GM12878 (cell line): ENCODE data around the gene SKIL. TPM values are rescaled to one million over a fixed set of nuclear protein-coding genes. Genes with fewer than 3 reads are reported as not detected.

ENCODE experiments used
- ATAC-seq: fragments of 200-7000 bp; cut with Tn5 transposase; 3 replicates; pipeline ENCODE4 v1.9.1; 2020; ENCODE audit warnings: mild to moderate bottlenecking, moderate library complexity
- BruUV-seq: library from RNA; stranded (reverse); fragments of 400-500 nt; replicated peaks from 2 replicates; lab custom pipeline; 2021; lab: Mats Ljungman, UMichigan
- CTCF ChIA-PET: fragments of 300-600 bp; sonication (Branson Sonifier 250); formaldehyde crosslinking; extraction: SDS; loops from one replicate; lab custom pipeline; 2021; ENCODE audit warnings: inconsistent platforms; lab: Yijun Ruan, JAX
- POLR2A ChIA-PET: fragments of 350-600 bp; formaldehyde crosslinking; extraction: SDS; loops from one replicate; lab custom pipeline; 2021; ENCODE audit warnings: inconsistent platforms; lab: Charles Lee
- RAD21 ChIA-PET: fragments of 300-600 bp; sonication (Branson Sonifier 250); formaldehyde crosslinking; loops from one replicate; lab custom pipeline; 2023; ENCODE audit warnings: antibody characterized with exemption; ENCODE audit not compliant: unreplicated experiment; lab: Charles Lee
- SMC1A ChIA-PET: fragments of 300-600 bp; sonication (Branson Sonifier 250); formaldehyde crosslinking; loops from one replicate; lab custom pipeline; 2023; ENCODE audit not compliant: unreplicated experiment, uncharacterized antibody; lab: Charles Lee
- DNase-seq: peaks from one replicate; pipeline ENCODE4 v3.0.0-alpha.2; 2011; ENCODE audit warnings: low read depth, low spot score
- FAIRE-seq: peaks from 3 replicates; lab custom pipeline; 2011; peaks lifted over from hg19 to GRCh38; lab: Jason Lieb, UNC
- H2AFZ ChIP-seq: 2 replicates; pipeline ENCODE4 v1.6.0; 2011; ENCODE audit warnings: low read depth, low read length, control low read depth; ENCODE audit not compliant: control insufficient read depth
- H3K27ac ChIP-seq: 2 replicates; pipeline ENCODE4 v1.5.1; 2011; ENCODE audit warnings: control low read depth; ENCODE audit not compliant: control insufficient read depth, insufficient read depth
- H3K27me3 ChIP-seq, 2 experiments: replicated peaks in 1 of 2; 2 replicates each; pipeline versions ENCODE4 v1.6.0 to v1.6.1; 2011; ENCODE audit warnings: low read length in 1 of 2; ENCODE audit not compliant: control insufficient read depth in 2 of 2, insufficient read depth in 2 of 2
- H3K36me3 ChIP-seq, 2 experiments: 2 replicates each; pipeline ENCODE4 v1.5.1; 2011; ENCODE audit warnings: low read length in 1 of 2; ENCODE audit not compliant: control insufficient read depth in 2 of 2, insufficient read depth in 2 of 2
- H3K4me1 ChIP-seq: 2 replicates; pipeline ENCODE4 v1.6.1; 2011; ENCODE audit warnings: mild to moderate bottlenecking, low read length, moderate library complexity, mixed read lengths; ENCODE audit not compliant: control insufficient read depth, insufficient read depth
- H3K4me2 ChIP-seq: 2 replicates; pipeline ENCODE4 v1.6.0; 2011; ENCODE audit warnings: control low read depth; ENCODE audit not compliant: control insufficient read depth, insufficient read depth
- H3K4me3 ChIP-seq: fragments of 200-600 bp; sonication (generic); 2 replicates; pipeline ENCODE4 v1.5.1; 2016
- H3K79me2 ChIP-seq: 2 replicates; pipeline ENCODE4 v1.6.0; 2011; ENCODE audit warnings: low read length; ENCODE audit not compliant: control insufficient read depth, insufficient read depth
- H3K9ac ChIP-seq: 2 replicates; pipeline ENCODE4 v1.8.0; 2011; ENCODE audit warnings: low read length, control low read depth, mixed read lengths; ENCODE audit not compliant: control insufficient read depth, insufficient read depth
- H3K9me3 ChIP-seq: replicated peaks from 3 replicates; pipeline ENCODE4 v1.5.1; 2011; ENCODE audit warnings: mild to moderate bottlenecking, low read length; ENCODE audit not compliant: control insufficient read depth, insufficient read depth
- H4K20me1 ChIP-seq: 2 replicates; pipeline ENCODE4 v1.6.0; 2011; ENCODE audit not compliant: control insufficient read depth, insufficient read depth
- CHD1 ChIP-seq: IDR thresholded peaks from 2 replicates; pipeline ENCODE4 v1.6.1; 2012; ENCODE audit warnings: low read depth, low read length, improper control_type of control experiment
- CUX1 ChIP-seq: IDR thresholded peaks from 2 replicates; pipeline ENCODE4 v1.6.1; 2012; ENCODE audit warnings: improper control_type of control experiment, low read depth, low read length; ENCODE audit not compliant: insufficient replicate concordance
- HDAC2 ChIP-seq: fragments of 200-600 bp; sonication (generic); IDR thresholded peaks from 2 replicates; pipeline ENCODE4 v1.6.1; 2017
- IKZF2 ChIP-seq, 2 experiments: fragments of 450-650 bp; IDR thresholded peaks; 2 replicates each; pipeline ENCODE4 v1.6.1; 2017; ENCODE audit warnings: mild to moderate bottlenecking in 2 of 2, moderate library complexity in 2 of 2
- NFYA ChIP-seq: IDR thresholded peaks from 2 replicates; pipeline ENCODE4 v1.6.1; 2011; ENCODE audit warnings: low read depth, mild to moderate bottlenecking, low read length, improper control_type of control experiment, borderline replicate concordance
- NR2F1 ChIP-seq: fragments of 450-650 bp; conservative IDR thresholded peaks from 2 replicates; pipeline ENCODE4 v1.6.1; 2017; ENCODE audit warnings: mild to moderate bottlenecking
- TCF3 ChIP-seq: IDR thresholded peaks from 2 replicates; pipeline ENCODE4 v1.6.1; 2012; ENCODE audit warnings: low read depth, mild to moderate bottlenecking, low read length, borderline replicate concordance; ENCODE audit not compliant: insufficient read depth
- WGBS: methylation state at CpG from one replicate; pipeline ENCODE4 v1.1.6; 2016; ENCODE audit warnings: low lambda C conversion rate; ENCODE audit not compliant: insufficient replicate concordance, insufficient coverage; ENCODE audit errors: missing lambda C conversion rate; 5-methylcytosine and 5-hydroxymethylcytosine counted together
- in situ Hi-C: fragments of 300-500 bp; cut with MboI; formaldehyde crosslinking; loops from 9 replicates; pipeline ENCODE4 v1.14.3; 2018; ENCODE audit warnings: mixed read lengths
- intact Hi-C: fragments of 100-400 bp; cut with micrococcal nuclease; formaldehyde crosslinking; loops from one replicate; pipeline ENCODE4 v1.14.2; 2022; ENCODE audit not compliant: unreplicated experiment
- polyA plus RNA-seq, 11 experiments: library from polyadenylated mRNA; depleted of rRNA in 4 of 11; unstranded in 6 of 11; stranded (reverse) in 5 of 11; fragments of >200 nt; fragmentation: Nextera tagmentation in 4 of 11; fragmentation: Illumina TruSeq in 1 of 11; extraction: Ambion mirVana in 4 of 11; extraction: Trizol in 1 of 11; gene quantifications; 1 replicate in 1 of 11; 2 replicates in 10 of 11; pipeline versions ENCODE4 v1.2.1 to v1.2.3, GENCODE V29; 2011 to 2016; ENCODE audit warnings: inconsistent platforms in 2 of 11, missing spikeins in 2 of 11, low read depth in 1 of 11
- total RNA-seq, 4 experiments: library from RNA; depleted of rRNA in 3 of 4; stranded (reverse); fragments of >200 nt in 3 of 4; fragmentation: Illumina TruSeq in 1 of 4; extraction: Trizol in 1 of 4; gene quantifications; 2 replicates each; pipeline versions ENCODE4 v1.2.1 to v1.2.3, GENCODE V29; 2013 to 2021
- TF ChIP-seq, protein P1 (sequence below): fragments of 450-650 bp; IDR thresholded peaks from 2 replicates; pipeline ENCODE4 v1.6.1; 2017; ENCODE audit warnings: mild to moderate bottlenecking
- TF ChIP-seq, protein P2 (sequence below): IDR thresholded peaks from 2 replicates; pipeline ENCODE4 v1.6.1; 2012; ENCODE audit warnings: low read depth, low read length, improper control_type of control experiment
- TF ChIP-seq, protein P3 (sequence below): IDR thresholded peaks from 2 replicates; pipeline ENCODE4 v1.6.1; 2011; ENCODE audit warnings: borderline replicate concordance, low read depth, mild to moderate bottlenecking, moderate library complexity, low read length; ENCODE audit not compliant: insufficient read depth, poor library complexity, severe bottlenecking
- TF ChIP-seq, protein P4 (sequence below): fragments of 450-650 bp; formaldehyde crosslinking; IDR thresholded peaks from 2 replicates; pipeline ENCODE4 v1.4.0; 2020; ENCODE audit warnings: mild to moderate bottlenecking, moderate library complexity

Gene SKIL
- total and polyA plus RNA-seq, 10 of the 15 experiments (the other 5 are each of a cell fraction or from before 2014, with no cell fraction given): 2.7 to 14.8 (median 6.7) TPM

- Histone ChIP-seq H3K36me3 (no peaks in the 10 kb centered on the region), H3K4me3 (no peak overlapping the region), H3K4me2 (no peak overlapping the region), H3K27me3 (peaks cover 2 to 7% of the 10 kb centered on the region in 2 experiments; a peak in 3 of 4 replicates), H2AFZ (no peak overlapping the region), H3K27ac (no peak overlapping the region), H3K9me3 (no peaks in the 10 kb centered on the region), H3K9ac (no peak overlapping the region), H4K20me1 (no peaks in the 10 kb centered on the region; the same call in 1 of the 2 replicates), H3K79me2 (no peaks in the 10 kb centered on the region), H3K4me1 (peaks cover 16% of the 10 kb centered on the region)
- BruUV-seq: no TSS peak
- ChIA-PET SMC1A (interaction anchor here (1.3 kb wide), 1 partner anchor 14 kb away, joined by 3 read pairs; no protein-coding TSS in a partner anchor), POLR2A (no interaction called here), CTCF (interaction anchor here (2.0 kb wide), 1 partner anchor 11 kb away, joined by 8 read pairs; no protein-coding TSS in a partner anchor), RAD21 (no interaction called here)
- DNase-seq: no peak
- in situ Hi-C loops (loop anchor here (5.0 kb wide), 1 partner anchor 262 kb away; no protein-coding TSS in a partner anchor), intact Hi-C loops (loop anchor here (5.0 kb wide), 1 partner anchor 207 kb away; no protein-coding TSS in a partner anchor)
- 57% methylated on average over 8 of the region's 8 CpGs for WGBS
- no peak for ATAC-seq
- FAIRE-seq: no peak
- TF ChIP-seq, protein P1, sequence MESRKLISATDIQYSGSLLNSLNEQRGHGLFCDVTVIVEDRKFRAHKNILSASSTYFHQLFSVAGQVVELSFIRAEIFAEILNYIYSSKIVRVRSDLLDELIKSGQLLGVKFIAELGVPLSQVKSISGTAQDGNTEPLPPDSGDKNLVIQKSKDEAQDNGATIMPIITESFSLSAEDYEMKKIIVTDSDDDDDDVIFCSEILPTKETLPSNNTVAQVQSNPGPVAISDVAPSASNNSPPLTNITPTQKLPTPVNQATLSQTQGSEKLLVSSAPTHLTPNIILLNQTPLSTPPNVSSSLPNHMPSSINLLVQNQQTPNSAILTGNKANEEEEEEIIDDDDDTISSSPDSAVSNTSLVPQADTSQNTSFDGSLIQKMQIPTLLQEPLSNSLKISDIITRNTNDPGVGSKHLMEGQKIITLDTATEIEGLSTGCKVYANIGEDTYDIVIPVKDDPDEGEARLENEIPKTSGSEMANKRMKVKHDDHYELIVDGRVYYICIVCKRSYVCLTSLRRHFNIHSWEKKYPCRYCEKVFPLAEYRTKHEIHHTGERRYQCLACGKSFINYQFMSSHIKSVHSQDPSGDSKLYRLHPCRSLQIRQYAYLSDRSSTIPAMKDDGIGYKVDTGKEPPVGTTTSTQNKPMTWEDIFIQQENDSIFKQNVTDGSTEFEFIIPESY: no peak
- TF ChIP-seq NR2F1: no peak
- TF ChIP-seq, protein P2, sequence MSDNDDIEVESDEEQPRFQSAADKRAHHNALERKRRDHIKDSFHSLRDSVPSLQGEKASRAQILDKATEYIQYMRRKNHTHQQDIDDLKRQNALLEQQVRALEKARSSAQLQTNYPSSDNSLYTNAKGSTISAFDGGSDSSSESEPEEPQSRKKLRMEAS: no peak
- no peak for TF ChIP-seq CUX1
- TF ChIP-seq, protein P3, sequence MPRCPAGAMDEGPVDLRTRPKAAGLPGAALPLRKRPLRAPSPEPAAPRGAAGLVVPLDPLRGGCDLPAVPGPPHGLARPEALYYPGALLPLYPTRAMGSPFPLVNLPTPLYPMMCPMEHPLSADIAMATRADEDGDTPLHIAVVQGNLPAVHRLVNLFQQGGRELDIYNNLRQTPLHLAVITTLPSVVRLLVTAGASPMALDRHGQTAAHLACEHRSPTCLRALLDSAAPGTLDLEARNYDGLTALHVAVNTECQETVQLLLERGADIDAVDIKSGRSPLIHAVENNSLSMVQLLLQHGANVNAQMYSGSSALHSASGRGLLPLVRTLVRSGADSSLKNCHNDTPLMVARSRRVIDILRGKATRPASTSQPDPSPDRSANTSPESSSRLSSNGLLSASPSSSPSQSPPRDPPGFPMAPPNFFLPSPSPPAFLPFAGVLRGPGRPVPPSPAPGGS: no peak
- TF ChIP-seq NFYA: no peak
- TF ChIP-seq CHD1: no peak
- TF ChIP-seq, protein P4, sequence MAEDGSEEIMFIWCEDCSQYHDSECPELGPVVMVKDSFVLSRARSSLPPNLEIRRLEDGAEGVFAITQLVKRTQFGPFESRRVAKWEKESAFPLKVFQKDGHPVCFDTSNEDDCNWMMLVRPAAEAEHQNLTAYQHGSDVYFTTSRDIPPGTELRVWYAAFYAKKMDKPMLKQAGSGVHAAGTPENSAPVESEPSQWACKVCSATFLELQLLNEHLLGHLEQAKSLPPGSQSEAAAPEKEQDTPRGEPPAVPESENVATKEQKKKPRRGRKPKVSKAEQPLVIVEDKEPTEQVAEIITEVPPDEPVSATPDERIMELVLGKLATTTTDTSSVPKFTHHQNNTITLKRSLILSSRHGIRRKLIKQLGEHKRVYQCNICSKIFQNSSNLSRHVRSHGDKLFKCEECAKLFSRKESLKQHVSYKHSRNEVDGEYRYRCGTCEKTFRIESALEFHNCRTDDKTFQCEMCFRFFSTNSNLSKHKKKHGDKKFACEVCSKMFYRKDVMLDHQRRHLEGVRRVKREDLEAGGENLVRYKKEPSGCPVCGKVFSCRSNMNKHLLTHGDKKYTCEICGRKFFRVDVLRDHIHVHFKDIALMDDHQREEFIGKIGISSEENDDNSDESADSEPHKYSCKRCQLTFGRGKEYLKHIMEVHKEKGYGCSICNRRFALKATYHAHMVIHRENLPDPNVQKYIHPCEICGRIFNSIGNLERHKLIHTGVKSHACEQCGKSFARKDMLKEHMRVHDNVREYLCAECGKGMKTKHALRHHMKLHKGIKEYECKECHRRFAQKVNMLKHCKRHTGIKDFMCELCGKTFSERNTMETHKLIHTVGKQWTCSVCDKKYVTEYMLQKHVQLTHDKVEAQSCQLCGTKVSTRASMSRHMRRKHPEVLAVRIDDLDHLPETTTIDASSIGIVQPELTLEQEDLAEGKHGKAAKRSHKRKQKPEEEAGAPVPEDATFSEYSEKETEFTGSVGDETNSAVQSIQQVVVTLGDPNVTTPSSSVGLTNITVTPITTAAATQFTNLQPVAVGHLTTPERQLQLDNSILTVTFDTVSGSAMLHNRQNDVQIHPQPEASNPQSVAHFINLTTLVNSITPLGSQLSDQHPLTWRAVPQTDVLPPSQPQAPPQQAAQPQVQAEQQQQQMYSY: no peak
- TF ChIP-seq TCF3: no peak
- TF ChIP-seq IKZF2 (IDR thresholded peaks at IDR 0.05): no peak
- TF ChIP-seq HDAC2: no peak
Measured at GRCh38 chr3:170424879-170425278, 67.4 kb downstream of the SKIL start.
